IMR-90 (cell line): ENCODE data around the gene NGB. TPM values are rescaled to one million over a fixed set of nuclear protein-coding genes. Genes with fewer than 3 reads are reported as not detected.

Experiments used
- ATAC-seq: fragments of 200-7000 bp; cut with Tn5 transposase; 2 replicates; pipeline ENCODE4 v1.9.1; 2020; ENCODE audit warnings: low read depth, mild to moderate bottlenecking, moderate library complexity
- BruUV-seq: library from RNA; stranded (reverse); fragments of 400-500 nt; replicated peaks from 2 replicates; lab custom pipeline; 2021; lab: Mats Ljungman, UMichigan
- CTCF ChIA-PET: fragments of 300-600 bp; formaldehyde crosslinking; extraction: SDS; loops from one replicate; lab custom pipeline; 2021; ENCODE audit warnings: antibody characterized with exemption; lab: Yijun Ruan, JAX
- POLR2A ChIA-PET: fragments of 300-600 bp; sonication (Branson Sonifier 250); formaldehyde crosslinking; loops from one replicate; lab custom pipeline; 2022; ENCODE audit warnings: antibody characterized with exemption; ENCODE audit not compliant: unreplicated experiment; lab: Charles Lee
- DNase-seq: peaks from one replicate; pipeline ENCODE4 v3.0.0; 2013
- H2AFZ ChIP-seq: replicated peaks from 2 replicates; pipeline ENCODE3; 2013; ENCODE audit warnings: low read length, mild to moderate bottlenecking; ENCODE audit not compliant: poor library complexity
- H2AK5ac ChIP-seq: 2 replicates; pipeline ENCODE4 v1.6.1; 2013; ENCODE audit warnings: low read depth, low read length, inconsistent platforms
- H2AK9ac ChIP-seq: replicated peaks from 2 replicates; pipeline ENCODE3; 2013; ENCODE audit warnings: mild to moderate bottlenecking, low read depth, low read length, moderate library complexity; ENCODE audit not compliant: poor library complexity
- H2BK120ac ChIP-seq: 2 replicates; pipeline ENCODE4 v1.6.1; 2013; ENCODE audit warnings: low read depth, low read length, inconsistent platforms
- H2BK15ac ChIP-seq: 3 replicates; pipeline ENCODE4 v1.6.1; 2013; ENCODE audit warnings: low read depth, low read length, inconsistent platforms
- H2BK20ac ChIP-seq: 2 replicates; pipeline ENCODE4 v1.6.1; 2013; ENCODE audit warnings: low read depth, mild to moderate bottlenecking, inconsistent platforms, low read length, moderate library complexity
- H2BK5ac ChIP-seq: 2 replicates; pipeline ENCODE4 v1.6.1; 2013; ENCODE audit warnings: mild to moderate bottlenecking, low read depth, low read length, inconsistent platforms; ENCODE audit not compliant: poor library complexity, severe bottlenecking
- H3K14ac ChIP-seq: replicated peaks from 2 replicates; pipeline ENCODE4 v1.6.1; 2013; ENCODE audit warnings: low read depth, low read length, inconsistent platforms
- H3K18ac ChIP-seq: 2 replicates; pipeline ENCODE4 v1.6.1; 2013; ENCODE audit warnings: low read depth, low read length, control low read depth
- H3K23ac ChIP-seq: 2 replicates; pipeline ENCODE4 v1.6.1; 2013; ENCODE audit warnings: low read depth, low read length, inconsistent platforms
- H3K27ac ChIP-seq: 2 replicates; pipeline ENCODE4 v1.5.1; 2013; ENCODE audit warnings: mild to moderate bottlenecking, control low read depth, low read length; ENCODE audit not compliant: insufficient read depth
- H3K27me3 ChIP-seq: 2 replicates; pipeline ENCODE4 v1.6.1; 2013; ENCODE audit warnings: low read length; ENCODE audit not compliant: control insufficient read depth, insufficient read depth
- H3K36me3 ChIP-seq: 2 replicates; pipeline ENCODE4 v1.6.1; 2013; ENCODE audit warnings: low read length, mixed read lengths; ENCODE audit not compliant: control insufficient read depth, insufficient read depth
- H3K4ac ChIP-seq: 2 replicates; pipeline ENCODE4 v1.6.1; 2013; ENCODE audit warnings: low read depth, low read length, inconsistent platforms
- H3K4me1 ChIP-seq: 2 replicates; pipeline ENCODE4 v1.6.1; 2013; ENCODE audit warnings: low read length, mixed read lengths; ENCODE audit not compliant: control insufficient read depth, insufficient read depth
- H3K4me2 ChIP-seq: 2 replicates; pipeline ENCODE4 v1.6.1; 2013; ENCODE audit warnings: low read depth, mild to moderate bottlenecking, control low read depth, low read length, moderate library complexity
- H3K4me3 ChIP-seq: 2 replicates; pipeline ENCODE4 v1.5.1; 2013; ENCODE audit warnings: low read depth, mild to moderate bottlenecking, control low read depth, low read length, moderate library complexity; ENCODE audit not compliant: insufficient read depth
- H3K56ac ChIP-seq: 2 replicates; pipeline ENCODE4 v1.6.1; 2013; ENCODE audit warnings: low read length, inconsistent platforms; ENCODE audit not compliant: insufficient read depth; ENCODE audit errors: extremely low read depth
- H3K79me1 ChIP-seq, 2 experiments: 2 replicates each; pipeline ENCODE4 v1.6.1; 2013; ENCODE audit warnings: low read length in 2 of 2, inconsistent platforms in 1 of 2, low read depth in 1 of 2
- H3K9ac ChIP-seq: 2 replicates; pipeline ENCODE4 v1.6.1; 2013; ENCODE audit warnings: low read depth, low read length, control low read depth
- H3K9me1 ChIP-seq: 2 replicates; pipeline ENCODE4 v1.6.1; 2013; ENCODE audit warnings: low read length, inconsistent platforms; ENCODE audit not compliant: insufficient read depth
- H3K9me3 ChIP-seq: 2 replicates; pipeline ENCODE4 v1.6.1; 2013; ENCODE audit warnings: low read length; ENCODE audit not compliant: control insufficient read depth, insufficient read depth
- H4K20me1 ChIP-seq: 2 replicates; pipeline ENCODE4 v1.6.1; 2013; ENCODE audit warnings: low read length, inconsistent platforms; ENCODE audit not compliant: insufficient read depth
- H4K5ac ChIP-seq: 2 replicates; pipeline ENCODE4 v1.6.1; 2013; ENCODE audit warnings: mild to moderate bottlenecking, low read depth, low read length, control low read depth
- H4K8ac ChIP-seq, 2 experiments: 2 replicates each; pipeline ENCODE4 v1.6.1; 2013; ENCODE audit warnings: low read depth in 2 of 2, low read length in 2 of 2, control low read depth in 1 of 2, inconsistent platforms in 1 of 2
- H4K91ac ChIP-seq: 2 replicates; pipeline ENCODE4 v1.6.1; 2013; ENCODE audit warnings: low read depth, low read length, inconsistent platforms; ENCODE audit not compliant: insufficient read depth
- BHLHE40 ChIP-seq: fragments of 150-350 bp; IDR thresholded peaks from 2 replicates; pipeline ENCODE4 v1.6.1; 2016; ENCODE audit warnings: mild to moderate bottlenecking, low read depth, low read length
- CEBPB ChIP-seq: IDR thresholded peaks from 2 replicates; pipeline ENCODE4 v1.6.1; 2012; ENCODE audit warnings: low read depth, low read length, improper control_type of control experiment
- CHD1 ChIP-seq: IDR thresholded peaks from 2 replicates; pipeline ENCODE4 v1.6.1; 2012; ENCODE audit warnings: low read depth, low read length, improper control_type of control experiment
- FOS ChIP-seq: fragments of 150-350 bp; IDR thresholded peaks from 2 replicates; pipeline ENCODE4 v1.6.1; 2016; ENCODE audit warnings: low read depth, low read length
- MAFK ChIP-seq: IDR thresholded peaks from 2 replicates; pipeline ENCODE4 v1.6.1; 2012; ENCODE audit warnings: low read depth, low read length, improper control_type of control experiment
- MAZ ChIP-seq: IDR thresholded peaks from 2 replicates; pipeline ENCODE4 v1.6.1; 2012; ENCODE audit warnings: low read depth, mild to moderate bottlenecking, low read length, improper control_type of control experiment, moderate library complexity, borderline replicate concordance
- MXI1 ChIP-seq: IDR thresholded peaks from 2 replicates; pipeline ENCODE4 v1.6.1; 2012; ENCODE audit warnings: low read depth, mild to moderate bottlenecking, low read length, moderate library complexity, borderline replicate concordance
- NFE2L2 ChIP-seq: fragments of 150-350 bp; IDR thresholded peaks from 2 replicates; pipeline ENCODE4 v1.6.1; 2016; ENCODE audit warnings: low read depth, mild to moderate bottlenecking, low read length
- POLR2A ChIP-seq: IDR thresholded peaks from 2 replicates; pipeline ENCODE4 v1.6.1; 2012; ENCODE audit warnings: mild to moderate bottlenecking, low read depth, low read length
- RAD21 ChIP-seq: IDR thresholded peaks from 2 replicates; pipeline ENCODE4 v1.6.1; 2012; ENCODE audit warnings: low read length, improper control_type of control experiment
- RCOR1 ChIP-seq: IDR thresholded peaks from 2 replicates; pipeline ENCODE4 v1.6.1; 2012; ENCODE audit warnings: mild to moderate bottlenecking, low read length, improper control_type of control experiment; ENCODE audit not compliant: insufficient replicate concordance
- RFX5 ChIP-seq: IDR thresholded peaks from 2 replicates; pipeline ENCODE4 v1.8.0; 2012; ENCODE audit warnings: low read depth, mild to moderate bottlenecking, low read length, moderate library complexity
- SMC3 ChIP-seq: fragments of 150-350 bp; IDR thresholded peaks from 2 replicates; pipeline ENCODE4 v1.6.1; 2016; ENCODE audit warnings: low read depth, mild to moderate bottlenecking, antibody characterized with exemption, low read length, moderate library complexity
- WGBS, 2 experiments: methylation state at CpG; one replicate each; pipeline versions ENCODE4 v1.1.5 to v1.1.7; 2013; ENCODE audit warnings: missing lambda C conversion rate in 2 of 2; ENCODE audit not compliant: insufficient read length in 1 of 2; ENCODE audit errors: extremely low coverage in 2 of 2; 5-methylcytosine and 5-hydroxymethylcytosine counted together
- dilution Hi-C: fragments of 300-500 bp; cut with HindIII; formaldehyde crosslinking; loops from one replicate; pipeline ENCODE4 v1.14.3; 2018; ENCODE audit warnings: low sequenced_read_pairs; ENCODE audit not compliant: unreplicated experiment
- in situ Hi-C: fragments of 300-500 bp; cut with MboI; formaldehyde crosslinking; loops from 3 replicates; pipeline ENCODE4 v1.14.3; 2019; ENCODE audit warnings: low sequenced_read_pairs, inconsistent platforms, mixed read lengths
- intact Hi-C: fragments of 100-400 bp; cut with micrococcal nuclease; formaldehyde crosslinking; loops from 2 replicates; pipeline ENCODE4 v1.10.0; 2022
- polyA plus RNA-seq, 3 experiments: library from polyadenylated mRNA; depleted of rRNA; stranded (reverse); fragments of >200 nt; gene quantifications; 2 replicates each; pipeline ENCODE4 v1.2.3, GENCODE V29; 2012; ENCODE audit warnings: low replicate concordance in 1 of 3
- total RNA-seq: library from RNA; depleted of rRNA; stranded (reverse); fragments of >200 nt; gene quantifications from 2 replicates; pipeline ENCODE4 v1.2.3, GENCODE V29; 2012
- TF ChIP-seq, protein P1 (sequence below): conservative IDR thresholded peaks from 2 replicates; pipeline ENCODE4 v1.5.1; 2012; ENCODE audit warnings: mild to moderate bottlenecking, low read depth, low read length, improper control_type of control experiment
- TF ChIP-seq, protein P2 (sequence below): fragments of 150-350 bp; IDR thresholded peaks from 2 replicates; pipeline ENCODE4 v1.6.1; 2017; ENCODE audit warnings: mild to moderate bottlenecking, antibody characterized with exemption, low read length, low read depth
- TF ChIP-seq, protein P3 (sequence below): fragments of 150-350 bp; IDR thresholded peaks from 2 replicates; pipeline ENCODE4 v1.6.1; 2016; ENCODE audit warnings: low read depth, mild to moderate bottlenecking, low read length, moderate library complexity, borderline replicate concordance

NGB gene
- total and polyA plus RNA-seq, 2 of the 4 experiments (the other 2 are of a cell fraction) = not detected

DNA sequence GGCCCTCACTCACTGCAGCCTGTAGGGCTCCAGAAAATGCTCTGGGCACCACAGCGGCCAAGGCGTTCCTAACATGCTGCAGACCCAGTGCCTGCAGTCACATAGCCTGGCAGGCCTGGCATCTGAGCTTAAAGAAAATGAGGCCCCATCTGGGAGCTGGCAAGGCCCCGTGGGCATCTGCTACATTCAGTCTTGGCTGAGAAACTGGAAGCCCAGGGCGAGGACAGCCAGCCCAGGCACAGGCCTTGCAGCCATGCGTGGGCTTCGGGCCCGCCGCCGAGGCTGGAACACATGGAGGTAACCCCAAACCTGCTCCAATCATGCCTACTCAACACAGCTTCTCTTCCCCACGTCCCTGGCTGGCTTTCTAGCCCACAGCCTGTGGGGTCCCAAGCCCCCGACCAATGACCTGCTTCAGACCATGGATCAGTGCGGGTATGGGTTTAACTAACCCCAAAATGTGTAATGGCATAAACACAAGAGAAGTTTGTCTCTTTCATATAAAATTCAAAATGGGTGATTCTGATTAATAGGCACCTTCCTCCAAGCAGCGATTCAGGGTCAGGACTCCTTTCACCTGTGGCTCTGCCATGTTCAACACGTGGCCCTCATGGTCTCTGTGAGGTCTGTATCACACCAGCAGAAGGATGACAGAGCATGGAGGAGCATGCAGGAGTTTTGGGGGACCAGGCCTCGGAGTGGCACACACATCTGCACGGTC lies 6.4 kb downstream of the NGB start:
- Histone ChIP-seq H3K9ac (no peak overlapping the region), H4K20me1 (no peaks in the 10 kb centered on the region; the same call in 1 of the 2 replicates), H3K23ac (no peak overlapping the region), H3K56ac (no peak overlapping the region), H4K8ac (no peak overlapping the region), H3K27me3 (peaks cover 45% of the 10 kb centered on the region), H2BK120ac (no peak overlapping the region), H2AK9ac (no peak overlapping the region), H2BK20ac (no peak overlapping the region), H3K18ac (no peak overlapping the region), H2BK15ac (no peak overlapping the region), H3K9me1 (0 out of 2 replicates have a peak, but pooled peaks cover 3% of the 10 kb centered on the region), H3K9me3 (peaks cover 5% of the 10 kb centered on the region), H3K4ac (no peak overlapping the region), H3K4me2 (no peak overlapping the region), H3K4me3 (no peak overlapping the region), H3K79me1 (no peaks in the 10 kb centered on the region), H3K4me1 (no peaks in the 10 kb centered on the region), H2AK5ac (no peak overlapping the region), H2AFZ (no peak overlapping the region), H3K14ac (no peak overlapping the region), H4K5ac (no peak overlapping the region), H2BK5ac (no peak overlapping the region), H4K91ac (no peak overlapping the region), H3K36me3 (no peaks in the 10 kb centered on the region), H3K27ac (no peak overlapping the region)
- BruUV-seq = no TSS peak
- TF ChIP-seq NFE2L2 (no peak), SMC3 (no peak), CEBPB (no peak), MXI1 (no peak), RFX5 (no peak), BHLHE40 (no peak), MAFK (no peak), RCOR1 (no peak), CHD1 (no peak), FOS (no peak), RAD21 (no peak), MAZ (no peak), POLR2A (no peak)
- TF ChIP-seq, protein P1, sequence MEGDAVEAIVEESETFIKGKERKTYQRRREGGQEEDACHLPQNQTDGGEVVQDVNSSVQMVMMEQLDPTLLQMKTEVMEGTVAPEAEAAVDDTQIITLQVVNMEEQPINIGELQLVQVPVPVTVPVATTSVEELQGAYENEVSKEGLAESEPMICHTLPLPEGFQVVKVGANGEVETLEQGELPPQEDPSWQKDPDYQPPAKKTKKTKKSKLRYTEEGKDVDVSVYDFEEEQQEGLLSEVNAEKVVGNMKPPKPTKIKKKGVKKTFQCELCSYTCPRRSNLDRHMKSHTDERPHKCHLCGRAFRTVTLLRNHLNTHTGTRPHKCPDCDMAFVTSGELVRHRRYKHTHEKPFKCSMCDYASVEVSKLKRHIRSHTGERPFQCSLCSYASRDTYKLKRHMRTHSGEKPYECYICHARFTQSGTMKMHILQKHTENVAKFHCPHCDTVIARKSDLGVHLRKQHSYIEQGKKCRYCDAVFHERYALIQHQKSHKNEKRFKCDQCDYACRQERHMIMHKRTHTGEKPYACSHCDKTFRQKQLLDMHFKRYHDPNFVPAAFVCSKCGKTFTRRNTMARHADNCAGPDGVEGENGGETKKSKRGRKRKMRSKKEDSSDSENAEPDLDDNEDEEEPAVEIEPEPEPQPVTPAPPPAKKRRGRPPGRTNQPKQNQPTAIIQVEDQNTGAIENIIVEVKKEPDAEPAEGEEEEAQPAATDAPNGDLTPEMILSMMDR = no peak
- TF ChIP-seq, protein P2, sequence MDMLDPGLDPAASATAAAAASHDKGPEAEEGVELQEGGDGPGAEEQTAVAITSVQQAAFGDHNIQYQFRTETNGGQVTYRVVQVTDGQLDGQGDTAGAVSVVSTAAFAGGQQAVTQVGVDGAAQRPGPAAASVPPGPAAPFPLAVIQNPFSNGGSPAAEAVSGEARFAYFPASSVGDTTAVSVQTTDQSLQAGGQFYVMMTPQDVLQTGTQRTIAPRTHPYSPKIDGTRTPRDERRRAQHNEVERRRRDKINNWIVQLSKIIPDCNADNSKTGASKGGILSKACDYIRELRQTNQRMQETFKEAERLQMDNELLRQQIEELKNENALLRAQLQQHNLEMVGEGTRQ = no peak
- TF ChIP-seq, protein P3, sequence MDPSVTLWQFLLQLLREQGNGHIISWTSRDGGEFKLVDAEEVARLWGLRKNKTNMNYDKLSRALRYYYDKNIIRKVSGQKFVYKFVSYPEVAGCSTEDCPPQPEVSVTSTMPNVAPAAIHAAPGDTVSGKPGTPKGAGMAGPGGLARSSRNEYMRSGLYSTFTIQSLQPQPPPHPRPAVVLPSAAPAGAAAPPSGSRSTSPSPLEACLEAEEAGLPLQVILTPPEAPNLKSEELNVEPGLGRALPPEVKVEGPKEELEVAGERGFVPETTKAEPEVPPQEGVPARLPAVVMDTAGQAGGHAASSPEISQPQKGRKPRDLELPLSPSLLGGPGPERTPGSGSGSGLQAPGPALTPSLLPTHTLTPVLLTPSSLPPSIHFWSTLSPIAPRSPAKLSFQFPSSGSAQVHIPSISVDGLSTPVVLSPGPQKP = no peak
- 45% methylated on average over 5 of the region's 16 CpGs; no CpG with 5 or more reads in 1 of the 2 experiments for WGBS, 2 experiments
- DNase-seq (no peak), ATAC-seq (no peak)
- dilution Hi-C loops (no loop called here), intact Hi-C loops (no loop called here), in situ Hi-C loops (no loop called here)
- ChIA-PET POLR2A (no interaction called here), CTCF (no interaction called here)
